Fibroblast of skin of right biceps (primary cell): ENCODE data around the gene EFNA5.

Experiments
- DNase-seq: peaks from one replicate; pipeline ENCODE4 v3.0.0-alpha.2; 2013

EFNA5 gene

DNA sequence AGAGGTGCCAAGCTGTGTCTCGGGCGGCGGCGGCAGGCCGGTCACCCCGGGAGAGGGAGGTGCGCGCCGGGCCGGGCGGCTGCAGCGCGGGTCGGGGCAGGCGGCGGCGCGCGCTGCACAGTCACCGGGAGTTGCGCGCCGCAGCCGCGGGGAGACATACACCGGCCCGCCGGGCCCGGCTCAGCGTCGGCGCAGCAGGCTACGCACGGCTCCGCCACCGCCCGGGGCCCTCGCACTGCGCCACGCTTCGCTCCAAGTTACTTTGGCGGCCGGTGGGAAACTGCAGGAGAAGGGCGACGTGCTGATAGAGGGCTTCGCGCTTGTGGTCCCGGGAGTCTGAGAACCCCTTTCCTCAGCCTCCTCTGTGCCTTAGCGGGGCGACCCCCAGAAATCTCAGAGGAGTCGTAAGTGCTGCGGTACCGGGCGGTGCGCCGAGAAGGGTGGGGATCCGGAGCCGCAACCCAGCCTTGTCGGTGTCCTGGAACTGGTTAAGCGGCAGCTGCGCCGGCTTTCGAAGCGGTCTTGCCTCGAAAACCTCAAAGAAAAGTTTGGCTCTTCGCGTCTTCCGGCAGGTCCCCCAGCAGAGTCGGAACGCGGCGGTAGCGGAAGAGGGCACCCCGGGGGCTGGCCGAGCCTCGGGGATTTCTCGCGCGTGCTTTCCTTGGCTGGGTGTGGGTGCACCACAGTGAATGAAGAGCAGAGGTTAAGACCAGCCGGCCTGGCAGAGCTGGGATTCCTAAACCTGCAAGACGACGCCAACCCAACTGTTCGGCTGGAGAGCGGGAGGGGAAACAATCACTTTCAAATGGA lies at the start of gene EFNA5:
Gene EFNA5 (minus strand): TSS at position 6 of the 810 bp plus-strand sequence.
- peak; percentile 55 for DNase-seq

DNA sequence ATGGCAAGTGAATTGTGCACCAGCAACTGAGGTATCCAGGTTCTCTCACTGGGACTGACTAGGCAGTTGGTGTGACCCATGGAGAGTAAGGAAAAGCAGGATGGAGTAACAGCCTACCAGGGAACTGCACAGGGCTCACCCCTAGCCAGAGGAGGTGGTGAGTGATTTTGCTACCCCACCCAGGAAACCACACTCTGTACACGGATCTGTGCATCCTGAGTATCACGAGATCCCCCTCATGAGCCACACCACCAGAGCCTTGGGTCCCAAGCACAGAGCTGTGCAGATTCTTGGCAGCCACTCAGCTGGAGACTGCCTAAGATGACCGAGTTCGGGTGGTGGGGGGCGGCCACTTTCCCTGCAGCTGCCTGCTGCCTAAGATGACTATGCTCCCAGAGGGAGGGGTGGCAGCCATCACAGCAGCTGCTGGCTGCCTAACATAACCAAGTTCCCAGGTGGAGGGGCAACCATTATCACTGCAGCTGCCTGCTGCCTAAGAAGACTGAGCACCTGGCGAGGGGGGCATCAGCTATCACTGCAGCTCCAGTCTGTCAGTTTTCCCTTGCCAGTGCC lies 48.4 kb upstream of the EFNA5 start:
- no peak for DNase-seq

DNA sequence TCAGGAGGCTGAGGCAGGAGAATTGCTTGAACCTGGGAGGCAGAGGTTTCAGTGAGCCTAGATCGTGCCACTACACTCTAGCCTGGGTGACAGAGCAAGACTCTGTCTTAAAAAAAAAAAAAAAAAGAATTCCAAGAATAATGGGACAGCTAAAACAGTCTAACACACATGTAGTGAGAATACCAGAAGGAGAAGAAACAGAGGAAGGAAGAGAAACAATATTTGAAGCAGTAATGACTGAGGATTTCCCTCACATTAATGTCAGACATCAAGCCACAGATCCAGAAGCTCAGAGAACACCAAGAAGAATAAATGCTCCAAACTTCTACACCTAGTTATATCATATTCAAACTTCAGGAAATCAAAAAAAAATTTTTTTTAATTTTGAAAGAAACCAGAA lies 47.1 kb upstream of the EFNA5 start:
- DNase-seq: no peak

DNA sequence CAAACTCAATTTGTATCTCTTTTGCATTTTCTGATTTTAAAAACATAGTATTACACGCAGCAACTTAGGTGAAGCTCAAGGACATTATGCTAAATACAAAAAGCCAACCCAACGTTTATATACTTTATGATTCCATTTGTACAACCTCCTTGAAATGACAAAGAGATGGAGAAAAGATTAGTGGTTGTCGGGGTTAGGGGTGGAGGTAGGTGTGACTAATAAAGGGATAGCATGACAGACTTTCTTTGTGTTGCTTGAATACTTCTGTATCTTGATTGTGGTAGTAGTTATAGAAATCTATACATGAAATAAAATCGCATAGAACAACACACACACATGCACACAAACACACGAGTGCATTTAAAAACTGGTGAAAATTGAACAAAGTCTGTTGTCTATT lies 42.5 kb upstream of the EFNA5 start:
- no peak for DNase-seq

DNA sequence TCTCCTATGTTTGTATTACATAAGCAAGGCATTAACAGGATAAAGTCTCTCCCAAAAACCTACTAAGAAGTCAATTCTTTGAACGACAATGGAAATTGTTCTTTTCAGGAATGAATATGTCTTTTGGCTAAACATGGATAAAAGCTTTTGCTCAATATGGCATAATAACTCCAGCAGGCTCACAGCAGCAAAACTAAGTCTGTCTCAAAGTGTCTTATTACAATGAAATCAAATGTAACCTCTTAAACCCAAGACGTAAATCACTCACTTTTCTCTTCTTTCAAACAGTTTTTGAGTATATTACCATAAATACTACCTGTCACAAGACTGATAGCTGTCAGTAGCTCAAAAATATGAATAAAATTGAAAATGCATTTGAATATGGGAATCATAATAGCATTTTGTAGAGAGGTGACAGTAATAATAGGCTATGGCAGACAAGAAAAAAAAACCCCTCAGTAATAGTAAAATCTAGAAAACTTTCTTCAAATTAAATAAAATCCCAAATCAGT lies 41.7 kb upstream of the EFNA5 start:
- DNase-seq: no peak

DNA sequence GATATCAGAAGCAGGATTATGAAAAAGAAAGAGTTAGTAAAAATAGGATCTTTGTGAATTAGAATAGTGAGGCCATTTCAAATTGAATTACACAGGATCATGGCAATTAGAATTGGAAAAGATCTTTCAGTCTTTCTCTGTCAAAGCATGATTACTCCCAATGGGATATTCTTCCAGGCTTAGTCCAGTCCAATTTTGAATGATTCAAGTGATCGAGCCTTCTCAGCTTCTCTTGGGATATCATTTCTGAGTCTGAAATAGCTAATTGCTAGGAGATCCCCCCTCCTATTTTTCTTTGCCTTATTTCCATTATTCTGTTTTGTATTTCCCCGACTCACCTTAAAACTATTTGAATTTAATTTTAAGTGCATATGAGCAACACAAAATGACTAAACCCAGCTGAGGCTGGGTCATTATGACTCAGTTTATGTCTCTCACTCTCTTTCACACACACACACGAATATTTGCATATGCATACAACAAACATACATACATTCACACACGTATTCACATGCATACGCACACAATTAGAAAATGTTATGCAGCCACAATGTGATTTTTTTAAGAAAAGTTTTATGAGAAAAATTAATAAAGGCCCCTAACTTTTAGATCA lies 34.8 kb upstream of the EFNA5 start:
- peak; percentile 75 for DNase-seq

DNA sequence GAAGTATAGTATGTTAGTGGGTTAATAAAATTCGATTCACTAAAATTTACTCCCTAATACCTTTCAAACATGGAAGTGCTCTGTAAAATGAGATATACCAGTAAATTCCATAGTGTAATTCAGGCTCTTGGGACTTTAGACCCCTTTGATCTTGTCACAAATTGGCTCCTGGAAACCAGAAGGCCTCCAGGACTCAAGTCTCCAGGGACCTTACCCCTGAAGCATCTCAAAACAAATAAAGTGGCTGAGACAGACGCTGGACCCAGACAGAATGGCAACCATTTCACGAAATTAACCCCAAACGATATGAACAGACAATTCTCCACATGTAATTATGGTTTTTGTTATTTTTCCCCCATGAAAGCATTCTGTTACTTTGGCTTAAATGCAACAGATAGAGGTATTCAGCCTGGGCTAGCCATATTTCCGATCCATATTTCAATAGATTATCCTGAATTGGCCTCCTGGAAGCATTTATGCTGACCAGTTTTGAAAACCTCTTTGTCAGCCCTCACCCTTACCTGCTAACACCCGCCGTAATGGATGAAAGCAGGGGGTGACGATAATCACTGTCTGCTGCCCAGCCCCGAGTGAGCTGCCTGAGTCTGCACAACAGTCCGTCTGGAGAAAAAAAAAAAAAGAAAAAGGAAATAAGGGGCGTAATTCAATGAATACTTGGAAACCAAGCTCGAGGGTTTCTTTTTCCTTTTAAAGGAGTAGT lies 34.1 kb upstream of the EFNA5 start:
- DNase-seq: peak; percentile 7

DNA sequence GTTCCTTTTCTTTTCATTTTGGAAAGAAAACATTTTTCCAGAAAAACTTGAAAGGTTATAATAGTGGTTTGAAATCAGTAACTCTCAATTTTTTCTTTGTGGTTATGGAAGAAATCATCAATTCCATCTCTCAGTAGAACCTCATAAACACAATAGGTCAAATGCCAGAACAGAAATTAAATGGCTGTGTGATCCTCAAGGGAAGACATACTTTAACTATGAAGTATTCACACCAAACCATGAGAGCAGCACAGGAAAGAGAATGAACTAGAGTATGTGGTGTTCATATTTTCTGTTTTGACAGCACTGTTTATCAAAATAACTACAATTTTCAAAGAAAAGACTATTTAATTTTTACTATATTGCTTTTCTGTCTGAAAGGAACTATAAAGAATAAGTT lies 29.7 kb upstream of the EFNA5 start:
- DNase-seq: peak; percentile 20

DNA sequence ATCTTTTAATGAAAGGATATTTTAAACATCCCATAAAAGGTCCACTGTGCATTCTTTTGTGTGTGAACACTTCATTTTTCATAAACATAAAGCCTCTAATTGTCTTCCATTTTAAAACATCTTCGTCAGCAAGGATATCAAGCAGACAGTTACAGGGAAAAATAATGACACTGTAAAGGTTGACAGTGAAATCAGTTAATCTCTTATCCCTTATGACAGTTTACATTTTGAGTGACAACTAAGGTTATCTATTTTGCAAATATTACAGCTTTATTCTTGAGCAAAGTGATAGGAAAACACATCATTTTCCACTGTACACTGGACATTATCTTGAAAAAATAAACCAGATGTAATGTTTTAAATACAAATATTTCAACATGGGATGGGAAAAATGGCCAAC lies 28.7 kb upstream of the EFNA5 start:
- no peak for DNase-seq

DNA sequence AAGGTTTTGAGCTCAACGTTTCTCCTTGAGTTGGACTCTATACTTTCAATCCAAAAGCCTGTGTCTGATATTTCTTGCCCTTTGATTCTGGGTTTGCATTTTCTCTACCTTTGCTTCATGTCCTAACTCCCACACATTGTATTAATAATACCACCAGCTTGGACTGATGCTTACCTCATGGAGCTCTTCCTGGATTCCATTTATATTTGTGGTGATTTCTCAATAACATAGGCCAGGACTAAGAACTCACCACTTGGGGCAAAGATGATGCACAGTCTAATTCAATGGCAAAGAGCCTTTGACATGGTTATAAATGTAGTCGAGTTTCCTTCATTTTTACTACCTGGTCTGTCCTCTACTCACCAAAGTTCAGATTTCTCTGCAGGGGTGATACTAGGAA lies 27.5 kb upstream of the EFNA5 start:
- DNase-seq: peak; percentile 31

- DNase-seq: no peak
Measured at GRCh38 chr5:107696498-107696897, 25.8 kb upstream of the EFNA5 start.

GRCh38 chr5:107696080-107696479 lies 25.3 kb upstream of the EFNA5 start:
- no peak for DNase-seq

GRCh38 chr5:107687937-107688336 lies 17.2 kb upstream of the EFNA5 start:
- no peak for DNase-seq

DNA sequence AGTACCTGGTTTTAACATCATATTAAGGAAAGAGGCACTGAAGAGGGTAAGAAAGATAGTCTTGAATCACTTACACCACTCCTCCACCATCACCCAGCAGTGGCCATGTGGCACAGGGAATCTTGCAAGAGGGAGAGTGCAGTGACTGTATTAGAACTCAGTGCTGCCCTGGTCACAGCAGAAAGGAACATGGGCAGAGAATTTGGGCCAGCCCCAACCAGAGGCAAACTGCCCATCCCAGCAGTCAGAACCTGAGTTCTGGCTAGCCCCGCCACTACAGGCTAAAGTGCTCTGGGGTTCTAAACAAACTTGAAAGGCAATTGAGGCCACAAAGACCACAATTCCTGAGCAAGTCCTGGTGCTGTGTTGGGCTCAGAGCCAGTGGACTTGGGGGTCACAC lies 16.7 kb upstream of the EFNA5 start:
- DNase-seq: no peak

DNA sequence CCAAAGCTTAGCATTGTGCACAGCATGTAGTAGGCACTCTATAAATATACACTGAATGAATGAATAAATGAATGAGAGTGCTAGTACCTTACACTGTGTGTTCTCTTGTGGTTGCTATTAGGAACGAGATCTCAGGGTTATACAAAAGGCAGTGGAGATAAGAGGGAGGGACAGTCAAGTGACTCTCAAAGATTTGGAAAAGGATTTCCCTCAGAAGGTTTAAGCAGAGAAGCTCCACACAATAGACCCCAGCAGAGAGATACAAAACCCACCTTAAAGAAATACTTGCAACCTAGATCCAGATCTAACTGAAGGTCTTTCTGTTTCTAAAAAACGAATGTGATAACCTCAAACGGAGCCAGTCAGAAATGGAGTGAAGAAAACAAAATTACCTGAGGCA lies 11.8 kb upstream of the EFNA5 start:
- DNase-seq: no peak

GRCh38 chr5:107680799-107681198 lies 10.1 kb upstream of the EFNA5 start:
- no peak for DNase-seq

- DNase-seq: no peak
Measured at GRCh38 chr5:107680099-107680498, 9.4 kb upstream of the EFNA5 start.

DNA sequence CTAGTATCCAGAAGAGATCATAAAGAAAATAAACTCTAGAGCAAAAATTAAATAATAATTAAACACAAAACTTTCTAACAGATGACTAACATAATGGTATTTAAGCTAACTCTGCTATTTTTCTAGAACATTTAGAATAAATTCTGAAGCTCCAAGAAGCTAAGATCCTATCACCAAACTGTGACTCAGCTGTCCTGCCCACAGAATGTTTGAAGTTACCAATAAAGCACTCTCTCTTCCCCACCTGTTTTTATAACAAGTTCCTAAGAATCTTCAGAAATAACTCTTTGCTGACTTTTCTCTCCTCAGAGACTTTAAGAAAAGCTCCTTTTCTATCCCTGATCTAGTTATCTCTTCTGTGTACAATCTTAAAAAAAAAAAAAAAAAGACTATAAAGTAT lies 6.0 kb upstream of the EFNA5 start:
- peak; percentile 21 for DNase-seq

GRCh38 chr5:107675201-107675600 lies 4.5 kb upstream of the EFNA5 start:
- no peak for DNase-seq

DNA sequence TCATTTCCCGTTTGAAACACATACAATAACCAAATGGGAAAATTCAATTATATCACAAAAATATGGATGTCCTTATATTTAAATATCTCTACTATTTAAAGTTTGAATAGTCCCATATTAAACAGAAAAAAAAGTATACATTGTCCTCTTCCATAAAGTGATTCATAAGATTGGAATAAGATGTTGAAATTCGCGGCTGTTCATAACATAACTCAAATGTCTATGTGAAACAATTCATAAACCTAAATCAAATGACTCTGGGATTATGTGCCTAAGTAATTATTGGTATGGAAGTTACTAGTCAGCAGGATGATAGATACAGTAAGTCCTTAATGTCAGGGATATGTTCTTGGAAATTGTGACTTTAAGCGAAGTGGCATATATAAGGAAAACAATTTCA lies 3.9 kb upstream of the EFNA5 start:
- DNase-seq: peak; percentile 66

DNA sequence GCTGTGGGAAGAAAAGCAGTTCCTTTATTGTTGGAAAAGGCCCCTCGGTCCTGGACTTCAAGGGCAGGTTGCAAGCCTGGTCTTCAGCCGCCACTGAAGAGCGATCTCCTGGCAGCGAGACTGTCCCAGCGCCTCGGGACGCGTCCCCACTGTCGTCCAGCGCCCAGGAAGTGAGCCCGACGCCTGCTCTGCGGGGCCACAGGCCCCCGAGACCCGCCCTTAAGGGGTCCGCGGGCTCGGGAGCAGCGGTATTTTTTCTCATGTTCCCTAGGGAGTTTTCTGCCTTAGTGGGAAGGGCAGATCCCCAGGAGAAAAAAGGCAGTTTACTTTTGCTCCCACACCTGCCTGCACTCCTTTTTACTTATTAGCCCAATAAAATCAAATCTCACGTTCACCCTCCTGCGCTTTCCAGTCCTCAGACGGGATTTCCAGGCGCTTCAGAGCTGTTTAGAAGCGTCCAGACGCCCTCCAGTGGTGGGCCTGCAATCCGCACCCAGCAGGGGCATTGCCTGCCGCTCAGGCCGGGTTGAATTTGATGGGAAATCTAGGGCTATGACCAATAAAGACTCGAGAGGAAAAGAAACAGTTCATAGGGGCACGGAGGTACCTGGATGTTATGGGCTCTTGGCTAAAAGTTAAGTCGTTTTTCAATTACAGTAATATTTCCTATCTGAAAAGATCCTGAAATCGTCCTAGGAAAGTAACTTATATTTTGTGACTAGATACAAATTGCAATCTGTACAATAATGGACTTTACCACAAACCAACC lies 2.8 kb upstream of the EFNA5 start:
- DNase-seq: peak; percentile 86

DNA sequence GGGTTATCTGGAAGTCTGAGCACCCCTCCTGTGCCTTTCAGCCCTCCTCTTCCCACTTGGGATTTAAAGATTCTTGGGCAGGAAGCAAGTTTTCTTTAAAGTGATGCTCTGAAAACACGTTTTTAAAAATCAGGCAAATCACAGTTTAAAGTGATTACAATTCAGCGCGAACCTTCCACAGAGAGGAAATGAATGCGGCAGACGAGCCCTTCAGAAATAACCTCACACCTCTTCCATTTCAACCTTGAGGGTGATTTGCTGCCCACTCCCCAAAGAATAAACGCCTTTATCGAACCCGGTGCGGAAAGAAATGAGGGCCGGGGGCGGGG lies 2.3 kb upstream of the EFNA5 start:
- DNase-seq: peak; percentile 9
